HepG2 (cell line): Measurements from ENCODE around the gene ITGB2. TPM values are rescaled to one million over a fixed set of nuclear protein-coding genes. Genes with fewer than 3 reads are reported as not detected.

Source experiments
- ATAC-seq: fragments of 200-7000 bp; cut with Tn5 transposase; 3 replicates; pipeline ENCODE4 v1.9.1; 2020; ENCODE audit warnings: mild to moderate bottlenecking, moderate library complexity
- BruUV-seq: library from RNA; stranded (reverse); fragments of 400-500 nt; replicated peaks from 2 replicates; lab custom pipeline; 2021; lab: Mats Ljungman, UMichigan
- CTCF ChIA-PET: fragments of 300-600 bp; formaldehyde crosslinking; extraction: SDS; loops from one replicate; lab custom pipeline; 2021; ENCODE audit warnings: low total read pairs, inconsistent platforms, low intra/inter-chr PET ratio; lab: Yijun Ruan, JAX
- POLR2A ChIA-PET: fragments of 350-600 bp; sonication (Branson Sonifier 250); formaldehyde crosslinking; loops from one replicate; lab custom pipeline; 2020; ENCODE audit warnings: antibody characterized with exemption, inconsistent platforms; lab: Yijun Ruan, JAX
- DNase-seq: peaks from one replicate; pipeline ENCODE4 v3.0.0-alpha.2; 2015; ENCODE audit warnings: low spot score
- FAIRE-seq: peaks from 3 replicates; lab custom pipeline; 2011; peaks lifted over from hg19 to GRCh38; lab: Jason Lieb, UNC
- H2AFZ ChIP-seq: one replicate; pipeline ENCODE4 v1.6.1; 2011; ENCODE audit warnings: low read length, inconsistent platforms
- H3K27ac ChIP-seq: fragments of 300-600 bp; 3 replicates; pipeline ENCODE4 v1.8.0; 2011; ENCODE audit warnings: mixed run types, mild to moderate bottlenecking, mixed read lengths, low read length, inconsistent platforms; ENCODE audit not compliant: insufficient read depth; ENCODE audit errors: extremely low read length
- H3K27me3 ChIP-seq, 2 experiments: fragments of 200-600 bp in 1 of 2; 2 replicates in 1 of 2; 3 replicates in 1 of 2; pipeline versions ENCODE4 v1.6.0 to v1.8.0; 2011; ENCODE audit warnings: low read length in 2 of 2, mild to moderate bottlenecking in 2 of 2, moderate library complexity in 2 of 2, inconsistent platforms in 1 of 2; ENCODE audit not compliant: insufficient read depth in 2 of 2, control insufficient read depth in 1 of 2
- H3K36me3 ChIP-seq, 2 experiments: fragments of 200-600 bp in 1 of 2; replicated peaks in 1 of 2; 2 replicates in 1 of 2; 3 replicates in 1 of 2; pipeline versions ENCODE4 v1.5.1 to v1.8.0; 2011; ENCODE audit warnings: low read length in 2 of 2, inconsistent platforms in 1 of 2; ENCODE audit not compliant: insufficient read depth in 2 of 2, control insufficient read depth in 1 of 2
- H3K4me1 ChIP-seq: 2 replicates; pipeline ENCODE4 v1.5.1; 2012; ENCODE audit warnings: low read length, inconsistent platforms; ENCODE audit not compliant: insufficient read depth
- H3K4me2 ChIP-seq: 2 replicates; pipeline ENCODE4 v1.6.0; 2011; ENCODE audit warnings: low read depth, low read length, inconsistent platforms
- H3K4me3 ChIP-seq, 3 experiments: fragments of 200-600 bp in 1 of 3; sonication (generic), shearing (Covaris generic) in 1 of 3; replicated peaks in 1 of 3; 2 replicates each; pipeline ENCODE4 v1.5.1; 2011 to 2016; ENCODE audit warnings: low read length in 3 of 3, inconsistent platforms in 2 of 3, low read depth in 2 of 3, mild to moderate bottlenecking in 2 of 3, control low read depth in 1 of 3, mixed read lengths in 1 of 3; ENCODE audit not compliant: insufficient read depth in 1 of 3
- H3K79me2 ChIP-seq: one replicate; pipeline ENCODE4 v1.6.1; 2011; ENCODE audit warnings: low read length, inconsistent platforms; ENCODE audit not compliant: insufficient read depth
- H3K9ac ChIP-seq: 2 replicates; pipeline ENCODE4 v1.6.0; 2011; ENCODE audit warnings: mild to moderate bottlenecking, low read depth, low read length, inconsistent platforms; ENCODE audit not compliant: insufficient read depth
- H3K9me3 ChIP-seq: 2 replicates; pipeline ENCODE4 v1.5.1; 2012; ENCODE audit warnings: mild to moderate bottlenecking, low read length
- H4K20me1 ChIP-seq: 2 replicates; pipeline ENCODE4 v1.6.0; 2011; ENCODE audit warnings: inconsistent platforms, mild to moderate bottlenecking, low read length, moderate library complexity; ENCODE audit not compliant: insufficient read depth
- CEBPG ChIP-seq: IDR thresholded peaks from 2 replicates; pipeline ENCODE4 v1.6.1; 2016
- EP300 ChIP-seq, 3 experiments: sonication (generic) in 1 of 3; formaldehyde crosslinking in 1 of 3; IDR thresholded peaks; 2 replicates each; pipeline versions ENCODE4 v1.5.1 to v1.6.1; 2011 to 2020; ENCODE audit warnings: low read depth in 2 of 3, low read length in 2 of 3, borderline replicate concordance in 1 of 3, improper control_type of control experiment in 1 of 3, mild to moderate bottlenecking in 1 of 3, missing genetic modification reagents in 1 of 3, moderate library complexity in 1 of 3
- MTERF4 ChIP-seq: sonication (generic); formaldehyde crosslinking; IDR thresholded peaks from 2 replicates; pipeline ENCODE4 v1.8.0; 2023; ENCODE audit warnings: mild to moderate bottlenecking, missing genetic modification reagents
- ZGPAT ChIP-seq: IDR thresholded peaks from 2 replicates; pipeline ENCODE4 v1.6.1; 2016; ENCODE audit warnings: mild to moderate bottlenecking
- ZKSCAN1 ChIP-seq: fragments of 150-350 bp; IDR thresholded peaks from 2 replicates; pipeline ENCODE4 v1.6.1; 2014; ENCODE audit warnings: low read length
- WGBS: methylation state at CpG from one replicate; pipeline ENCODE4 v1.1.6; 2017; ENCODE audit warnings: low lambda C conversion rate; 5-methylcytosine and 5-hydroxymethylcytosine counted together
- in situ Hi-C: cut with HindIII; loops from 2 replicates; pipeline ENCODE4 v1.10.0; 2017; ENCODE audit warnings: low pct_unique_long_range_greater_than_20kb; ENCODE audit not compliant: extremely low pct_ligation_motif_present
- intact Hi-C: fragments of 100-400 bp; cut with micrococcal nuclease; formaldehyde crosslinking; loops from one replicate; pipeline ENCODE4 v1.10.0; 2022; ENCODE audit not compliant: unreplicated experiment
- polyA plus RNA-seq, 8 experiments: library from polyadenylated mRNA; depleted of rRNA in 3 of 8; stranded (reverse) in 7 of 8; unstranded in 1 of 8; fragments of >200 nt; fragmentation: Illumina TruSeq in 4 of 8; extraction: Trizol in 4 of 8; gene quantifications; 2 replicates each; pipeline versions ENCODE4 v1.2.1 to v1.2.3, GENCODE V29; 2011 to 2016; ENCODE audit warnings: low read depth in 4 of 8, missing spikeins in 1 of 8, mixed read lengths in 1 of 8; ENCODE audit not compliant: insufficient read depth in 1 of 8
- total RNA-seq, 5 experiments: library from RNA; depleted of rRNA; stranded (reverse); fragments of >200 nt; fragmentation: Illumina TruSeq; extraction: Trizol; gene quantifications; 2 replicates each; pipeline ENCODE4 v1.2.3, GENCODE V29; 2016; ENCODE audit warnings: low read depth in 1 of 5
- TF ChIP-seq, protein P1 (sequence below): sonication (generic); formaldehyde crosslinking; IDR thresholded peaks from 2 replicates; pipeline ENCODE4 v1.5.0; 2020; ENCODE audit warnings: mild to moderate bottlenecking, missing genetic modification reagents, moderate library complexity

ITGB2 gene
- total and polyA plus RNA-seq, 2 of the 13 experiments (the other 11 are each of a cell fraction or from before 2014, with no cell fraction given) = 4.2 to 18.0 TPM

DNA sequence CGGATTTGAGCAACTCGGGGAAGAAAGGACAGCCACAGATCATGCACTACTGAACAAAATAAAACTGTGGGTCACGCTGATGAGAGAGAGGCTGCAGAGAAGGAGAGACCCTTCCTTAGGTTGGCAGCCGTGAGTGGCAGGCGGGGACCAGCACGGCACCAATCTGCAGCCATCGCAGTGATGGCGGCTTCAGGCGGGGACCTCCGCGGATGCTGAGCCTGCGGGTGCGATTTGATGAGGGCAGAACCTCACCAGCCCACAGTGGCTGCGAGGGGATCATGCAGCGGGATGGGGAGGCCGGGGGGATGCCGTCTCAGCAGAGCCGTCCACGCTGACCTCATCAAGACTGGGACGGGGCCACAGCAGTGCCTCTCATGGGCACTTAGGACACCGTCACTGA is 11.8 kb downstream of the ITGB2 start (continued):
- no peak for TF ChIP-seq EP300 (IDR thresholded peaks at IDR 0.05; ENCODE audit: low read depth in 2 of 2, low read length in 2 of 2)
- no peak for TF ChIP-seq EP300 (CRISPR knock-in tag; IDR thresholded peaks at IDR 0.05; ENCODE audit: borderline replicate concordance)
- no peak for TF ChIP-seq ZKSCAN1

DNA sequence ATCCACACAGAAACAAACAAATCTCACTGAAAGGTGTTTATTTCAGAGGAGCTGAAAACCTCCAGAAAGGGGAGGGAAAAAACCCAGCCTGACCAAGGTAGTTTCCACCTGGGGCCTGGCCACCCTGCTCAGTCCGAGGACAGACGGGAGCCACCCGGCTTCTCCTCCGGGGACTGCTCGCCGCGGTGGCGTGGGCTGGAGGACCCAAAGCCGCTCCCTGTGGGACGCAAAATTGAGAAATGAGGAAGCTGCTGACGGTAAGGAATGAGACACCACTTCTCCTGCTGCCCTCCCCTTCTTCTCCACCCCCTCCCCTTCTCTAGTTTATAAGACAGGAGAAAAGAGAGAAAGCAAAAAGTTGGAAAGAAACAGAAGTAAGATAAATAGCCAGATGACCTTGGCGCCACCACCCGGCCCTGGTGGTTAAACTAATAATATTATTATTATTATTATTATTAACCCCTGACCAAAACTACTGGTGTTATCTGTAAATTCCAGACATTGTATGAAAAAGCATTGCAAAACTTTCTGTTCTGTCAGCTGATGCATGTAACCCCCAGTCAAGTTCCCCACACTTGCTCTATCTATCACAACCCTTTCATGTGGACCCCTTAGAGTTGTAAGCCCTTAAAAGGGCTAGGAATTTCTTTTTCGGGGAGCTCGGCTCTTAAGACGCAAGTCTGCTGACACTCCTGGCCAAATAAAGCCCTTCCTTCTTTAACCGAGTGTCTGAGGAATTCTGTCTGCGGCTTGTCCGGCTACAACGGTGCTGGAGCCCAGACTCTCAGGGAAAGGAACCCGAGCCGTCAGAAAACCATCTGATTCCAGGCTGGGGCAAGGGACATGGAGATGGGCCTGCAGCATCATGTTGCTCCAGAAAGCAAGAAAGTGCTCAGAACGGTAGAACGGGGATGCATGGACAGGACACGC is 12.5 kb downstream of the ITGB2 start:
- Histone ChIP-seq H3K27ac (no peak overlapping the region), H3K36me3 (no peaks in the 10 kb centered on the region; a peak in 1 of 5 replicates), H3K9ac (peak overlapping the region; percentile 55), H3K27me3 (no peaks in the 10 kb centered on the region), H3K4me1 (peaks cover 86% of the 10 kb centered on the region), H4K20me1 (no peaks in the 10 kb centered on the region), H3K9me3 (no peaks in the 10 kb centered on the region), H3K4me2 (peak overlapping the region; percentile 72), H3K79me2 (no peaks in the 10 kb centered on the region), H3K4me3 (peak overlapping the region; percentile 43 to 58 (median 57)), H2AFZ (no peak overlapping the region)
- ATAC-seq (no peak), FAIRE-seq (no peak), DNase-seq (no peak)
- WGBS = 64% methylated on average over 16 of the region's 25 CpGs
- TF ChIP-seq ZGPAT (0 out of 2 replicates have a peak, but pooled peaks have one; percentile 0), CEBPG (no peak), MTERF4 (no peak)
- TF ChIP-seq, protein P1, sequence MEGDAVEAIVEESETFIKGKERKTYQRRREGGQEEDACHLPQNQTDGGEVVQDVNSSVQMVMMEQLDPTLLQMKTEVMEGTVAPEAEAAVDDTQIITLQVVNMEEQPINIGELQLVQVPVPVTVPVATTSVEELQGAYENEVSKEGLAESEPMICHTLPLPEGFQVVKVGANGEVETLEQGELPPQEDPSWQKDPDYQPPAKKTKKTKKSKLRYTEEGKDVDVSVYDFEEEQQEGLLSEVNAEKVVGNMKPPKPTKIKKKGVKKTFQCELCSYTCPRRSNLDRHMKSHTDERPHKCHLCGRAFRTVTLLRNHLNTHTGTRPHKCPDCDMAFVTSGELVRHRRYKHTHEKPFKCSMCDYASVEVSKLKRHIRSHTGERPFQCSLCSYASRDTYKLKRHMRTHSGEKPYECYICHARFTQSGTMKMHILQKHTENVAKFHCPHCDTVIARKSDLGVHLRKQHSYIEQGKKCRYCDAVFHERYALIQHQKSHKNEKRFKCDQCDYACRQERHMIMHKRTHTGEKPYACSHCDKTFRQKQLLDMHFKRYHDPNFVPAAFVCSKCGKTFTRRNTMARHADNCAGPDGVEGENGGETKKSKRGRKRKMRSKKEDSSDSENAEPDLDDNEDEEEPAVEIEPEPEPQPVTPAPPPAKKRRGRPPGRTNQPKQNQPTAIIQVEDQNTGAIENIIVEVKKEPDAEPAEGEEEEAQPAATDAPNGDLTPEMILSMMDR (CRISPR knock-in tag) = 0 out of 2 replicates have a peak, but pooled peaks have one; percentile 17
- BruUV-seq = no TSS peak
- CTCF ChIA-PET = no interaction called here
- POLR2A ChIA-PET = interaction anchor here (0.6 to 2.5 kb wide), 10 partner anchors 10 to 403 kb away, joined by 3 to 17 read pairs (median 6); partner anchors contain the start of genes PTTG1IP and UBE2G2
- in situ Hi-C loops (no loop called here), intact Hi-C loops (loop anchor here (1.0 kb wide), 1 partner anchor 16 kb away; no protein-coding TSS in a partner anchor)
